ENCODE measurements around the gene CLEC10A.
A peak's percentile ranks its signal among the peaks of the same experiment; 100 is the strongest.
"Not testable (repeated sequence)": the region's sequence is repeated elsewhere in the genome, so short reads cannot be mapped to it uniquely, and the experiment has no call there.

The CLEC10A gene

DNA sequence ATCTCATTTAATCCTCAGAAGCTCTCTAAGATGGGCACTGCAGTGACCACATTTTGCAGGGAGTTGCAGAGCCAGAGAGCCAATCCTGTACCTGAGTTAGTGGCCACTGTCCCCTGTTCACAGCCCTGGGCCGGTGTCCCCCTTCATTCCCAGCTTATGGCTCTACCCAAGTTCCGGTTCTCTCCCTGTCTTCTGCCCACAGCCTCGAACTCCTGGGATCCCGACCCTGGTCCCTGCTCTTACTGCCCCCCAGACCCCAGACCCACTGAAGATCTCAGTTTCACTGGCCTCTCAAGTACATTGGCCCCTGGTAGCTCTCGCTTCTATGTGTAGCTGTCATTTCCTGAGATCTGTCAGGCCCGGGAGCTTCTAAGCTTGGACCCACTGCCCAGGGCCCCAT, 22.4 kb upstream of the CLEC10A start:
- no peak for DNase-seq (ENCODE audit: low spot score in 2 of 2)
- Mint-ChIP-seq H3K4me1 (no peaks in the 10 kb centered on the region), H3K9me3 (no peaks in the 10 kb centered on the region), H3K27ac (ENCODE audit: low read depth) (no peak overlapping the region), H3K4me3 (no peak overlapping the region), H3K36me3 (ENCODE audit: insufficient read depth) (no peaks in the 10 kb centered on the region), H3K27me3 (peaks cover 37% of the 10 kb centered on the region)
- ATAC-seq (replicated peaks; ENCODE audit: extremely low read depth, poor library complexity, severe bottlenecking) = no peak

DNA sequence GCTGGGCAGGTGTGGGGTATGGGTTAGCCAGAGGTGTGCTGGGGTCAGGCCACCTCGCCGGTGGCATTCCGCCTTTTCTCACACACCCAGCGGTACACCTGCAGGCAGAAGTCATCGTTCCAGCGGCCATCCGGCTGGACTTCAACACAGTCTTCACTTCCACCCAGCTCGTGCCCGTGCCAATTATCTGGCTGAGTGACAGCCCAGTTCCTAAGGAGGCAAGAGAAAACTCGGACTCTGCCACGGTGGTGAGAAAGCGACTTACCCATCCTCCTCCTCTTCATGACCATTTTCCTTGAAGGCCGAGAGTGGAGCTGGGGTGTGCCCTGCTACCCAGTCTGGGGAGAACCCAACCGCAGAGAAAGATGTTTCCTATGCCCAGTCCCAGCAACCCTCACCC, 21.5 kb upstream of the CLEC10A start:
- Mint-ChIP-seq H3K36me3 (ENCODE audit: insufficient read depth) (no peaks in the 10 kb centered on the region), H3K4me3 (no peak overlapping the region), H3K27me3 (peaks cover 37% of the 10 kb centered on the region), H3K27ac (ENCODE audit: low read depth) (no peak overlapping the region), H3K4me1 (no peaks in the 10 kb centered on the region), H3K9me3 (no peaks in the 10 kb centered on the region)
- ATAC-seq (replicated peaks; ENCODE audit: extremely low read depth, poor library complexity, severe bottlenecking) (no peak), DNase-seq (ENCODE audit: low spot score in 2 of 2) (no peak)

DNA sequence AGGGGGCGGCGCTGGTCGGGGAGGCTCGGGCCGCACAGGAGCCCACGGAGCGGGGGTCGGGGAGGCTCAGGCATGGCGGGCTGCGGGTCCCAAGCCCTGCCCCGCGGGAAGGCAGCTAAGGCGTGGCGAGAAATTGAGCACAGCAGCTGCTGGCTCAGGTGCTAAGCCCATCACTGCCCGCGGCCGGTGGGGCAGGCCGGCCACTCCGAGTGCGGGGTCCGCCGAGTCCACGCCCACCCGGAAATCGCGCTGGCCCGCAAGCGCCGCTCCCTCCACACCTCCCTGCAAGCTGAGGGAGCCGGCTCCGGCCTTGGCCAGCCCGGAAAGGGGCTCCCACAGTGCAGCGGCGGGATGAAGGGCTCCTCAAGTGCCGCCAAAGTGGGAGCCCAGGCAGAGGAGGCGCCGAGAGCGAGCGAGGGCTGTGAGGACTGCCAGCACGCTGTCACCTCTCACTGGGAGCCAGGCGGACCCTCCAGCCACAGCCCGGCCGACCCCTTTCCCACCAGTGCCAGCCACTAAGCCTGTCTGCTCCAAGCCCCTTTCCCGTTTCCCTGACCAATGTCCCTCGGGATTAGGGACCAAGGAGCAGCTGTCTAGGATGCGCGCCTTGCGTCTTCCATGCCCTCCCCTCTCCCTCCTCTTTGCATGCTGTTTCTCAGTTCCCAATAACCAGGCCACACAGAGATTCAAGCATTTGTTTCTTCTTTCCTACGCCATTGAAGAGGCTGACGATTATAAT, 20.8 kb upstream of the CLEC10A start:
- not testable (repeated sequence) for DNase-seq (ENCODE audit: low spot score in 2 of 2); ATAC-seq (replicated peaks; ENCODE audit: extremely low read depth, poor library complexity, severe bottlenecking); H3K36me3 Mint-ChIP-seq (ENCODE audit: insufficient read depth); H3K9me3 Mint-ChIP-seq; H3K4me1 Mint-ChIP-seq; H3K4me3 Mint-ChIP-seq; H3K27ac Mint-ChIP-seq (ENCODE audit: low read depth)
- peaks cover 41% of the 10 kb centered on the region for H3K27me3 Mint-ChIP-seq

DNA sequence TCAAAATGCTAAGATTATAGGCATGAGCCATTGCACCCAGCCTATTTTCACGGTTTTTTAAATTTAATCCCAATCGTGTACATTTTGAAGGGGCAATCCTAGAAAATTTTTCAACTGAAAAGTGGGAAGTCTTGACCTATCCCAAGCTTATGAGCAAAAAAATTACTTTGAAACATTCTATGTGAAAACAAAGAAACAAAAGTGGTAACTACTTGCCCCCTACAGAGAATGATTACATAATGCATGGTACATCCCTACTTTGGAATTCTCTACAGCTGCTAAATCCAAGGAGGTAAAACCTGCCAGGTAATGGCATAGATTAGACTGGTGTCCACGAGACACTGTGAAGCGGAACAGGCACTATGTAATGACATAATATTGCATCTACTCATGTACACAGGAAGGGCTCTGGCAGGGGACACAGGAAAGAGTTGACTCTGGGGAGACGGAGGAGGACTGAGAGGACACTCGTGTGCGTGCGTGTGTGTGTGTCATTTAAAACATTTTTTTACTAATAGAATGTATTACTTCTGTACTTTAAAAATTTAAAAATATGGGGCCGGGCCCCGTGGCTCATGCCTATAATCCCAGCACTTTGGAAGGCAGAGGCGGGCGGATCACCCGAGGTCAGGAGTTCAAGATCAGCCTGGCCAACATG, 18.9 kb upstream of the CLEC10A start:
- Mint-ChIP-seq H3K36me3 (ENCODE audit: insufficient read depth) (peaks cover 2% of the 10 kb centered on the region), H3K27ac (ENCODE audit: low read depth) (no peak overlapping the region), H3K27me3 (peaks cover 60% of the 10 kb centered on the region), H3K4me3 (no peak overlapping the region), H3K4me1 (peaks cover 10% of the 10 kb centered on the region), H3K9me3 (no peaks in the 10 kb centered on the region)
- ATAC-seq (replicated peaks; ENCODE audit: extremely low read depth, poor library complexity, severe bottlenecking) (no peak), DNase-seq (ENCODE audit: low spot score in 2 of 2) (no peak)

DNA sequence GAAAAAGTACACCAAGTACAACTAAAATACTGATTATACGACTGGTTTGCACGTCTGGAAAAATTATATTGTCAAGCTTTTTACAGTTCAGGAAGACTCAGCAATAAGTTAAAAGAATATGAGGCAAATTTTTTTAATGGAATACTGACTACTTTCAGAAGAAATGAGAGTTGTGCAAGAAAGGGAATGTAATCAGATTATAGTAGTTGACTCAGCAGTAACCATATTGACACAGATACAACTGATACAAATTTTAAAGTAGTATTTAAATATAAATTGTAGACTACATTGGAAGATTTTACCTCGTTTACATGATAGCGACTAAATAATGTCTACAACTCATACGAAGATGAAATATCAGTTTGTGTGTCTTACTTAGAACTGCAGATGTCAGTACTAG, 17.9 kb upstream of the CLEC10A start:
- peaks cover 52% of the 10 kb centered on the region for H3K27me3 Mint-ChIP-seq
- H3K4me1 Mint-ChIP-seq = peaks cover 10% of the 10 kb centered on the region
- ATAC-seq (replicated peaks; ENCODE audit: extremely low read depth, poor library complexity, severe bottlenecking) (no peak), DNase-seq (ENCODE audit: low spot score in 2 of 2) (no peak)
- H3K4me3 Mint-ChIP-seq = no peak overlapping the region
- peaks cover 2% of the 10 kb centered on the region for H3K36me3 Mint-ChIP-seq (ENCODE audit: insufficient read depth)
- H3K9me3 Mint-ChIP-seq = no peaks in the 10 kb centered on the region
- no peak overlapping the region for H3K27ac Mint-ChIP-seq (ENCODE audit: low read depth)

DNA sequence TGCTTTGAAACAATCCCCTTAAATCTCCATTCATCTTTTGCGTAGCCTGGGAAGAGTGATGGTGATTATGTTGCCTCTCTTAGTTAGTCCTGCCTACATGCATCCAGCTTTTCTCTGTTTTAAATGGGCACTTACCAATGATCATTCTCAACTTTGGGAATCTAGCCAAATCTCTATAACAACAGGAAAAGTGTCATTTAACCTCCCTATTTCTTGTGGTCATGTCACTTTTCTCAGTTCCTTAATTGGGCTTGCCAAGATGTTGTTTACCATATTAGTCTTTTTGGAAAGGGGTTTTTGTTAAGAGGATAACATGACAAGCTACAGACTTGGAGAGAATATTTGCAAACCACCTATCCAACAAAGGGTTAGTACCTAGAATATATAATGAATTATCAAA, 15.6 kb upstream of the CLEC10A start:
- Mint-ChIP-seq H3K27ac (ENCODE audit: low read depth) (peak overlapping the region; percentile 62), H3K9me3 (no peaks in the 10 kb centered on the region), H3K27me3 (peaks cover 43% of the 10 kb centered on the region), H3K4me3 (no peak overlapping the region), H3K4me1 (peaks cover 10% of the 10 kb centered on the region), H3K36me3 (ENCODE audit: insufficient read depth) (peaks cover 2% of the 10 kb centered on the region)
- no peak for DNase-seq (ENCODE audit: low spot score in 2 of 2)
- ATAC-seq (replicated peaks; ENCODE audit: extremely low read depth, poor library complexity, severe bottlenecking) = no peak

DNA sequence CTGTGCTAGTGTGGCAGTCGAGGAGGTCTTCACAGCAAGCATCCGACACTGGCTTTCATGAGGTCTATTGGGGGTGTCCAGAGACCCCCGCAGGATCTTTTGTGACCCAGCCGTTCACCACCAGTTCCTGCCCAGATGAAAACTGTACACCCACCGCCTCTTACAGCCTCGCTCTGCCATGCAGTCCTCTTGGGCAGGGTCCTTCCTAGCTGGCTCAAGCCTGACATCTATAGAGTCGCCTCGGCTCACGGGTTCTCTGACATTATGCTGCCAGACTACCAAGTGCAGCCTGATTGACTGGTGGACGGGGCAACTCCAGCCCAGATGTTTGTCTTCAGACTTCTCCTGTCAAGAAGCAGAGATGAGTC, 14.6 kb upstream of the CLEC10A start:
- Mint-ChIP-seq H3K27me3 (peaks cover 45% of the 10 kb centered on the region), H3K36me3 (ENCODE audit: insufficient read depth) (peaks cover 2% of the 10 kb centered on the region), H3K9me3 (no peaks in the 10 kb centered on the region), H3K4me1 (peaks cover 10% of the 10 kb centered on the region), H3K4me3 (peak overlapping the region; percentile 3), H3K27ac (ENCODE audit: low read depth) (no peak overlapping the region)
- DNase-seq (ENCODE audit: low spot score in 2 of 2) (no peak), ATAC-seq (replicated peaks; ENCODE audit: extremely low read depth, poor library complexity, severe bottlenecking) (no peak)

DNA sequence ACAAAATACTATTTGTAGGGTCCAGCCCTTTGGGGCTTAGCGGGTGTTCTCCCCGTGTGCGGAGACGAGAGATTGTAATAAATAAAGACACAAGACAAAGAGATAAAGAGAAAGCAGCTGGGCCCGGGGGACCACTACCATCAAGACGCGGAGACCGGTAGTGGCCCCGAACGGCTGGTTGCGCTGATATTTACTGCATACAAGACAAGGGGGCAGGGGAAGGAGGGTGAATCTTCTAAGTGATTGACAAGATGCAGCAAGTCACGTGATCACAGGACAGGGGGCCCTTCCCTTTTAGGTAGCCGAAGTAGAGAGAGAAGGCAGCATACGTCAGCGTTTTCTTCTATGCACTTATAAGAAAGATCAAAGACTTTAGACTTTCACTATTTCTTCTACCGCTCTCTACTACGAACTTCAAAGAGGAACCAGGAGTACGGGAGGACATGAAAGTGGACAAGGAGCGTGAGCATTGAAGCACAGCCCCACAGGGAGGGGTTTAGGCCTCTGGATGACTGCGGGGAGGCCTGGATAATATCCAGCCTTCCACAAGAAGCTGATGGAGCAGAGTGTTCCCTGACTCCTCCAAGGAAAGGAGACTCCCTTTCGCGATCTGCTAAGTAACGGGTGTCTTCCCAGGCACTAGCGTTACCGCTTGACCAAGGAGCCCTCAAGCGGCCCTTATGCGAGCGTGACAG, 11.4 kb upstream of the CLEC10A start:
- not testable (repeated sequence) for H3K4me3 Mint-ChIP-seq; H3K27ac Mint-ChIP-seq (ENCODE audit: low read depth); DNase-seq (ENCODE audit: low spot score in 2 of 2); H3K36me3 Mint-ChIP-seq (ENCODE audit: insufficient read depth); ATAC-seq (replicated peaks; ENCODE audit: extremely low read depth, poor library complexity, severe bottlenecking); H3K9me3 Mint-ChIP-seq
- Mint-ChIP-seq H3K4me1 (peaks cover 10% of the 10 kb centered on the region), H3K27me3 (peaks cover 51% of the 10 kb centered on the region)

DNA sequence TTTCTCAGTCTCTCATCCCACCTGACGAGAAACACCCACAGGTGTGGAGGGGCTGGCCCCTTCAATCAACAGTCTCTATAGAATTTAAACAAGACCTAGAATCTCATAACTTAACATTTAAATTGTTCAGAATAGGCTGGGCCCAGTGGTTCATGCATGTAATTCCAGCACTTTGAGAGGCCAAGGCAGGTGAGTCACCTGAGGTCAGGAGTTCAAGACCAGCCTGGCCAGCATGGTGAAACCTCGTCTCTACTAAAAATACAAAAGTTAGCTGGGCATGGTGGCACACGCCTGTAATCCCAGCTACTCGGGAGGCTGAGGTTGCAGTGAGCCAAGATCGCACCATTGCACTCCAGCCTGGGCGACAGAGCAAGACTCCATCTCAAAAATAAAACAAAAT, 9.5 kb upstream of the CLEC10A start:
- not testable (repeated sequence) for H3K4me1 Mint-ChIP-seq

DNA sequence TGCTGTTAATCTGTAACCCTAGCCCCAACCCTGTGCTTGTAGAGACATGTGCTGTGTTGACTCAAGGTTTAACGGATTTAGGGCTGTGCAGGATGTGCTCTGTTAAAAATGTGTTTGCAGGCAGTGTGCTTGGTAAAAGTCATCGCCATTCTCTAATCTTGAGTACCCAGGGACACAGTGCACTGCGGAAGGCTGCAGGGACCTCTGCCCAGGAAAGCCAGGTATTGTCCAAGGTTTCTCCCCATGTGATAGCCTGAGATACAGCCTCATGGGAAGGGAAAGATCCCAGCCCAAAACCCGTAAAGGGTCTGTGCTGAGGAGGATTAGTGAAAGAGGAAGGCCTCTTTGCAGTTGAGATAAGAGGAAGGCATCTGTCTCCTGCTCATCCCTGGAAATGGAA, 8.4 kb upstream of the CLEC10A start:
- not testable (repeated sequence) for H3K4me3 Mint-ChIP-seq; H3K27ac Mint-ChIP-seq (ENCODE audit: low read depth)
- H3K27me3 Mint-ChIP-seq = peaks cover 34% of the 10 kb centered on the region

More for the DNA sequence above, 9.5 kb upstream of the CLEC10A start:
- H3K27ac Mint-ChIP-seq (ENCODE audit: low read depth); DNase-seq (ENCODE audit: low spot score in 2 of 2); ATAC-seq (replicated peaks; ENCODE audit: extremely low read depth, poor library complexity, severe bottlenecking); H3K36me3 Mint-ChIP-seq (ENCODE audit: insufficient read depth); H3K9me3 Mint-ChIP-seq; H3K4me3 Mint-ChIP-seq: not testable (repeated sequence)
- H3K27me3 Mint-ChIP-seq = peaks cover 42% of the 10 kb centered on the region

DNA sequence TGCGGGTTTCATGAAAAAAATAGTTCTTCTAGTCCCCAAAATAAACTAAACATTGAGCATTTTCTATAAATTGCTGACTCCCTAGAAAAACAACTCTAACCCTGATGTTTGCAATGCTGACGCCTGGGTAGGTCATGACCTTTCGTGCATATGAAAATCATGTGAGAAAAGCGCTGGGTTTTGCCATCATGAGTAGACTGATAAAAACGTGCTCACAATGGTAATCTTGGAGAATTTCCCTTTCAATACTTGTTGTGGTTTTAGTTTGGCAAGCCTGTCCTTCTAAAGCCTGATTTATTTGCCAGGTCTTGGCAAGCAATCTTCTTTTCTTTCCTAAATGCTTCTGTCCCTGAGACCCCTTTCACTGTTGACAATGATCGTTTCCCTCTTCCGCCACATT, 4.0 kb upstream of the CLEC10A start:
- H3K4me1 Mint-ChIP-seq = peaks cover 33% of the 10 kb centered on the region
- ATAC-seq (replicated peaks; ENCODE audit: extremely low read depth, poor library complexity, severe bottlenecking) (no peak), DNase-seq (ENCODE audit: low spot score in 2 of 2) (no peak)
- peaks cover 22% of the 10 kb centered on the region for H3K27me3 Mint-ChIP-seq
- no peak overlapping the region for H3K4me3 Mint-ChIP-seq
- H3K36me3 Mint-ChIP-seq (ENCODE audit: insufficient read depth) = peaks cover 3% of the 10 kb centered on the region
- no peaks in the 10 kb centered on the region for H3K9me3 Mint-ChIP-seq
- no peak overlapping the region for H3K27ac Mint-ChIP-seq (ENCODE audit: low read depth)

More for the DNA sequence above, 8.4 kb upstream of the CLEC10A start:
- not testable (repeated sequence) for H3K9me3 Mint-ChIP-seq; ATAC-seq (replicated peaks; ENCODE audit: extremely low read depth, poor library complexity, severe bottlenecking); H3K36me3 Mint-ChIP-seq (ENCODE audit: insufficient read depth); H3K4me1 Mint-ChIP-seq; DNase-seq (ENCODE audit: low spot score in 2 of 2)

DNA sequence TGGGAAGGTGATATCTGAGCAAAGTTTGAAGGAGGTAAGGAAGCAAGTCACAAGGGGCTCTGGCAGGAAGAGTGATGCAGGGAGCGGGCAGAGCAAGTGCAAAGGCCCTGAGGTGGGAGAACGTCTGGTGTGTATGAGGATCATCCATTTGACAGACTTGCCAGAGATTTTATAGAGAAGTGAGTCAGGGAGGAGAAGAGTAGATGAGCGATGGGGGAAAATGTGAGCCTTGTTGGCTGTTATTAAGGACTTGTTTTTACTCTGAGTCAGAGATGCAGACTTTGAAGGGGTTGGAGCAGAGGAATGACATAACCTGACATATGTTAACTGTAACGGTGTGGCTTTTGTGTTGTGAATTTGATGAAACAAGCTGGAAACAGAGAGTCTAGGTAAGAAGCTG, 3.5 kb upstream of the CLEC10A start:
- no peaks in the 10 kb centered on the region for H3K9me3 Mint-ChIP-seq
- no peak overlapping the region for H3K27ac Mint-ChIP-seq (ENCODE audit: low read depth)
- H3K4me1 Mint-ChIP-seq = peaks cover 33% of the 10 kb centered on the region
- H3K4me3 Mint-ChIP-seq = no peak overlapping the region
- DNase-seq (ENCODE audit: low spot score in 2 of 2) (no peak), ATAC-seq (replicated peaks; ENCODE audit: extremely low read depth, poor library complexity, severe bottlenecking) (no peak)
- peaks cover 22% of the 10 kb centered on the region for H3K27me3 Mint-ChIP-seq
- peaks cover 3% of the 10 kb centered on the region for H3K36me3 Mint-ChIP-seq (ENCODE audit: insufficient read depth)
